HCT116 (cell line): ENCODE results near the gene DNAJC5G. TPM values are rescaled to one million over a fixed set of nuclear protein-coding genes. Genes with fewer than 3 reads are reported as not detected.

Experiments
- ATAC-seq: fragments of 200-7000 bp; cut with Tn5 transposase; 2 replicates; pipeline ENCODE4 v1.9.1; 2020; ENCODE audit warnings: mild to moderate bottlenecking, moderate library complexity
- BruUV-seq: library from RNA; stranded (reverse); fragments of 400-500 nt; replicated peaks from 2 replicates; lab custom pipeline; 2021; lab: Mats Ljungman, UMichigan
- CTCF ChIA-PET: fragments of 300-600 bp; sonication (Branson Sonifier 250); formaldehyde crosslinking; loops from one replicate; lab custom pipeline; 2021; ENCODE audit warnings: antibody characterized with exemption; lab: Charles Lee
- POLR2A ChIA-PET: fragments of 300-600, 350-600 bp; sonication (Branson Sonifier 250); formaldehyde crosslinking; loops from one replicate; lab custom pipeline; 2021; ENCODE audit warnings: antibody characterized with exemption; lab: Charles Lee
- RAD21 ChIA-PET, 2 experiments: fragments of 300-600 bp; sonication (Branson Sonifier 250); formaldehyde crosslinking; loops; one replicate each; lab custom pipeline; 2023; ENCODE audit warnings: low total read pairs in 2 of 2; ENCODE audit not compliant: uncharacterized antibody in 2 of 2, unreplicated experiment in 2 of 2, low non-redundant PET in 1 of 2; lab: Charles Lee
- DNase-seq: peaks from one replicate; pipeline ENCODE4 v3.0.0-alpha.2; 2010; ENCODE audit warnings: low read depth, low spot score
- H2AFZ ChIP-seq: fragments of 200-600 bp; shearing (Covaris generic), sonication (generic); 2 replicates; pipeline ENCODE4 v1.6.1; 2017; ENCODE audit warnings: low read depth, mixed run types, mixed read lengths, antibody characterized with exemption, low read length; ENCODE audit not compliant: poor library complexity, severe bottlenecking
- H3K27ac ChIP-seq: 2 replicates; pipeline ENCODE4 v1.5.1; 2012; ENCODE audit warnings: low read depth, low read length
- H3K27me3 ChIP-seq: fragments of 200-600 bp; sonication (generic); 2 replicates; pipeline ENCODE4 v1.6.1; 2016; ENCODE audit warnings: mixed run types, low read length, mixed read lengths; ENCODE audit not compliant: insufficient read depth
- H3K36me3 ChIP-seq, 2 experiments: fragments of 200-500 bp in 1 of 2; fragments of 200-600 bp in 1 of 2; sonication (Bioruptor generic) in 1 of 2; sonication (generic) in 1 of 2; 2 replicates each; pipeline versions ENCODE4 v1.5.1 to v1.6.1; 2014 to 2016; ENCODE audit warnings: low read length in 2 of 2, inconsistent platforms in 1 of 2, mixed read lengths in 1 of 2, mixed run types in 1 of 2; ENCODE audit not compliant: insufficient read depth in 2 of 2, control insufficient read depth in 1 of 2
- H3K4me1 ChIP-seq, 2 experiments: fragments of 200-600 bp in 1 of 2; sonication (generic) in 1 of 2; 2 replicates each; pipeline versions ENCODE4 v1.5.1 to v1.6.1; 2012 to 2017; ENCODE audit warnings: low read length in 2 of 2, inconsistent platforms in 1 of 2, mild to moderate bottlenecking in 1 of 2, mixed read lengths in 1 of 2, mixed run types in 1 of 2, moderate library complexity in 1 of 2; ENCODE audit not compliant: insufficient read depth in 2 of 2, control insufficient read depth in 1 of 2
- H3K4me2 ChIP-seq: fragments of 200-600 bp; sonication (generic); 2 replicates; pipeline ENCODE4 v1.6.1; 2017; ENCODE audit warnings: mixed run types, low read length, mixed read lengths
- H3K4me3 ChIP-seq, 2 experiments: fragments of 200-600 bp in 1 of 2; sonication (generic) in 1 of 2; replicated peaks in 1 of 2; 2 replicates each; pipeline ENCODE4 v1.5.1; 2011 to 2016; ENCODE audit warnings: low read length in 2 of 2, control low read depth in 1 of 2, low read depth in 1 of 2, mild to moderate bottlenecking in 1 of 2, mixed read lengths in 1 of 2, mixed run types in 1 of 2
- H3K79me2 ChIP-seq: fragments of 200-600 bp; sonication (generic); 2 replicates; pipeline ENCODE4 v1.6.1; 2017; ENCODE audit warnings: mild to moderate bottlenecking, mixed run types, low read length, moderate library complexity, mixed read lengths; ENCODE audit not compliant: insufficient read depth
- H3K9ac ChIP-seq: fragments of 200-600 bp; sonication (generic); 2 replicates; pipeline ENCODE4 v1.6.1; 2016; ENCODE audit warnings: low read length, mixed read lengths
- H3K9me2 ChIP-seq: fragments of 200-600 bp; sonication (generic), shearing (Covaris generic); 2 replicates; pipeline ENCODE4 v1.6.1; 2017; ENCODE audit warnings: mixed run types, mild to moderate bottlenecking, moderate library complexity; ENCODE audit not compliant: insufficient read depth
- H3K9me3 ChIP-seq, 2 experiments: fragments of 200-500 bp in 1 of 2; fragments of 200-600 bp in 1 of 2; sonication (Bioruptor generic) in 1 of 2; sonication (generic) in 1 of 2; 2 replicates each; pipeline ENCODE4 v1.6.1; 2014 to 2017; ENCODE audit warnings: low read length in 2 of 2, mixed read lengths in 2 of 2, inconsistent platforms in 1 of 2, low read depth in 1 of 2, mild to moderate bottlenecking in 1 of 2, mixed run types in 1 of 2, moderate library complexity in 1 of 2; ENCODE audit not compliant: control insufficient read depth in 1 of 2, insufficient read depth in 1 of 2
- H4K20me1 ChIP-seq: fragments of 200-600 bp; sonication (generic), shearing (Covaris generic); 2 replicates; pipeline ENCODE4 v1.6.1; 2017; ENCODE audit warnings: mixed run types, mild to moderate bottlenecking, moderate library complexity; ENCODE audit not compliant: insufficient read depth
- CBX3 ChIP-seq: IDR thresholded peaks from 2 replicates; pipeline ENCODE4 v1.6.1; 2012; ENCODE audit warnings: low read depth
- CEBPB ChIP-seq: IDR thresholded peaks from 2 replicates; pipeline ENCODE4 v1.6.1; 2012; ENCODE audit warnings: low read depth
- EGR1 ChIP-seq: IDR thresholded peaks from 2 replicates; pipeline ENCODE4 v1.6.1; 2012; ENCODE audit warnings: low read depth
- ELF1 ChIP-seq: IDR thresholded peaks from 2 replicates; pipeline ENCODE4 v1.6.1; 2012; ENCODE audit warnings: low read depth, borderline replicate concordance
- EZH2 ChIP-seq: fragments of 200-600 bp; sonication (generic); IDR thresholded peaks from 2 replicates; pipeline ENCODE4 v1.6.1; 2017; ENCODE audit warnings: antibody characterized with exemption, mixed run types
- EZH2phosphoT487 ChIP-seq: fragments of 200-600 bp; IDR thresholded peaks from 2 replicates; pipeline ENCODE4 v1.6.1; 2018; ENCODE audit warnings: antibody characterized with exemption, borderline replicate concordance
- FOSL1 ChIP-seq: IDR thresholded peaks from 2 replicates; pipeline ENCODE4 v1.6.1; 2012; ENCODE audit warnings: low read depth
- JUND ChIP-seq: IDR thresholded peaks from 2 replicates; pipeline ENCODE4 v1.6.1; 2012
- POLR2A ChIP-seq: IDR thresholded peaks from 2 replicates; pipeline ENCODE4 v1.7.0; 2011; ENCODE audit warnings: borderline replicate concordance; ENCODE audit not compliant: insufficient read depth, insufficient read length; ENCODE audit errors: extremely low read depth
- POLR2AphosphoS5 ChIP-seq: IDR thresholded peaks from 2 replicates; pipeline ENCODE4 v1.6.1; 2011; ENCODE audit warnings: mild to moderate bottlenecking, low read depth, low read length, moderate library complexity
- RAD21 ChIP-seq: IDR thresholded peaks from 2 replicates; pipeline ENCODE4 v1.6.1; 2012; ENCODE audit warnings: low read depth, mild to moderate bottlenecking
- SIN3A ChIP-seq: IDR thresholded peaks from 2 replicates; pipeline ENCODE4 v1.6.1; 2012; ENCODE audit warnings: low read depth
- SRF ChIP-seq: IDR thresholded peaks from 2 replicates; pipeline ENCODE4 v1.6.1; 2012; ENCODE audit warnings: low read depth
- TCF7L2 ChIP-seq: IDR thresholded peaks from 2 replicates; pipeline ENCODE4 v1.7.0; 2011; ENCODE audit warnings: borderline replicate concordance, inconsistent platforms; ENCODE audit not compliant: insufficient read depth, insufficient read length; ENCODE audit errors: extremely low read depth
- YY1 ChIP-seq: IDR thresholded peaks from 2 replicates; pipeline ENCODE4 v1.6.1; 2011; ENCODE audit warnings: low read length, low read depth, moderate library complexity, mild to moderate bottlenecking; ENCODE audit not compliant: insufficient replicate concordance; ENCODE audit errors: extremely low read depth
- ZFX ChIP-seq: fragments of 450-650 bp; IDR thresholded peaks from 2 replicates; pipeline ENCODE4 v1.6.1; 2017
- ZNF274 ChIP-seq: fragments of 200-500 bp; sonication (Bioruptor generic); IDR thresholded peaks from 2 replicates; pipeline ENCODE4 v1.6.1; 2014; ENCODE audit warnings: mild to moderate bottlenecking, low read depth, low read length, inconsistent platforms
- intact Hi-C: fragments of 100-400 bp; cut with micrococcal nuclease; formaldehyde crosslinking; loops from 2 replicates; pipeline ENCODE4 v1.10.0; 2022
- total RNA-seq: library from RNA; stranded (reverse); gene quantifications from one replicate; pipeline ENCODE4 v1.2.1, GENCODE V29; 2021; ENCODE audit not compliant: unreplicated experiment
- TF ChIP-seq, protein P1 (sequence below), 3 experiments: fragments of 200-600 bp in 1 of 3; sonication (generic) in 1 of 3; IDR thresholded peaks in 2 of 3; conservative IDR thresholded peaks in 1 of 3; 2 replicates each; pipeline ENCODE4 v1.5.1; 2012 to 2017; ENCODE audit warnings: low read depth in 2 of 3, low read length in 2 of 3, antibody characterized with exemption in 1 of 3, borderline replicate concordance in 1 of 3, control low read depth in 1 of 3, mild to moderate bottlenecking in 1 of 3, mixed read lengths in 1 of 3, mixed run types in 1 of 3, moderate library complexity in 1 of 3; ENCODE audit not compliant: insufficient read depth in 1 of 3
- TF ChIP-seq, protein P2 (sequence below): IDR thresholded peaks from 2 replicates; pipeline ENCODE4 v1.6.1; 2011; ENCODE audit warnings: mild to moderate bottlenecking, low read length, moderate library complexity; ENCODE audit not compliant: insufficient replicate concordance; ENCODE audit errors: extremely low read depth
- TF ChIP-seq, protein P3 (sequence below): IDR thresholded peaks from 2 replicates; pipeline ENCODE4 v1.6.1; 2012

The DNAJC5G gene
- total RNA-seq, 1 experiment from 2014 or later: 2.5 TPM

DNA sequence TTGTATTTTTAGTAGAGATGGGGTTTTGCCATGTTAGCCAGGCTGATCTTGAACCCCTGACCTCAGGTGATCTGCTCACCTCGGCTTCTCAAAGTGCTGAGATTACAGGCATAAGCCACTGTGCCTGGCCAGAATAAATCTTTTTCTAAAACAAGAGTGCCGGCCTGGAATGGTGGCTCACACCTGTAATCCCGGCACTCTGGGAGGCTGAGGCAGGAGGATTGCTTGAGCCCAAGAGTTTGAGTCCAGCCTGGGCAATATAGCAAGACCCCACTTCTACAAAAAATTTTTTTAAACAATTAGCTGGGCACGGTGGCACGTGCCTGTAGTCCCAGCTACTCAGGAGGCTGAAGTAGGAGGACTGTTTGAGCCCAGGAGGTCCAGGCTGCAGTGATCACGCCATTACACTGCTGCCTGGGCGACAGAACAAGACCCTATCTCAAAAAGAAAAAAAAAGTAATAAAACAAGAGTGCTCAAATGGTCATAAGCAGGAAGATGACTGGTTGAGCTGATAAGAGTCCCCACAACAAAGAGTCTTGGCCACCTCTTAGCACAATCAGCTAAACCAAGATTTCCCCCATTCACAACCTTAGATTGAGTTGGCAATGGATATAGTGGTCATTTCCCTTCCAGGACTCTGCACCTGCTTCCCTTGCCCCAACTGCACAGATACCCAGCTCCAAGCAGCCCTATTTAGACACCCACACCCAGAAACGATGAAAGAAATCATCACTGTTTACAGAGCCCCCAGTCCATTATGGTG, 38.8 kb downstream of the DNAJC5G start:
- H3K4me3 ChIP-seq: no peak overlapping the region
- POLR2A ChIA-PET: no interaction called here
- RAD21 ChIA-PET: no interaction called here
- H3K9me2 ChIP-seq: no peaks in the 10 kb centered on the region
- no peaks in the 10 kb centered on the region for H3K9me3 ChIP-seq
- H3K27me3 ChIP-seq: no peaks in the 10 kb centered on the region
- ATAC-seq: no peak
- H4K20me1 ChIP-seq: no peaks in the 10 kb centered on the region
- DNase-seq: no peak
- H3K36me3 ChIP-seq: peaks cover 0 to 5% of the 10 kb centered on the region in 2 experiments; a peak in 1 of 4 replicates
- H3K27ac ChIP-seq: no peak overlapping the region
- intact Hi-C loops: no loop called here
- no peak overlapping the region for H2AFZ ChIP-seq
- no peak overlapping the region for H3K9ac ChIP-seq
- no peaks in the 10 kb centered on the region for H3K4me1 ChIP-seq
- no peak overlapping the region for H3K4me2 ChIP-seq
- no peak for TF ChIP-seq POLR2AphosphoS5
- no peak for TF ChIP-seq ZNF274
- TF ChIP-seq JUND: no peak
- TF ChIP-seq TCF7L2: no peak
- TF ChIP-seq, protein P1, sequence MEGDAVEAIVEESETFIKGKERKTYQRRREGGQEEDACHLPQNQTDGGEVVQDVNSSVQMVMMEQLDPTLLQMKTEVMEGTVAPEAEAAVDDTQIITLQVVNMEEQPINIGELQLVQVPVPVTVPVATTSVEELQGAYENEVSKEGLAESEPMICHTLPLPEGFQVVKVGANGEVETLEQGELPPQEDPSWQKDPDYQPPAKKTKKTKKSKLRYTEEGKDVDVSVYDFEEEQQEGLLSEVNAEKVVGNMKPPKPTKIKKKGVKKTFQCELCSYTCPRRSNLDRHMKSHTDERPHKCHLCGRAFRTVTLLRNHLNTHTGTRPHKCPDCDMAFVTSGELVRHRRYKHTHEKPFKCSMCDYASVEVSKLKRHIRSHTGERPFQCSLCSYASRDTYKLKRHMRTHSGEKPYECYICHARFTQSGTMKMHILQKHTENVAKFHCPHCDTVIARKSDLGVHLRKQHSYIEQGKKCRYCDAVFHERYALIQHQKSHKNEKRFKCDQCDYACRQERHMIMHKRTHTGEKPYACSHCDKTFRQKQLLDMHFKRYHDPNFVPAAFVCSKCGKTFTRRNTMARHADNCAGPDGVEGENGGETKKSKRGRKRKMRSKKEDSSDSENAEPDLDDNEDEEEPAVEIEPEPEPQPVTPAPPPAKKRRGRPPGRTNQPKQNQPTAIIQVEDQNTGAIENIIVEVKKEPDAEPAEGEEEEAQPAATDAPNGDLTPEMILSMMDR (IDR thresholded peaks at IDR 0.05 in 2 of 3, conservative IDR thresholded peaks at IDR 0.05 in 1 of 3; ENCODE audit: borderline replicate concordance in 1 of 3, insufficient read depth in 1 of 3, low read depth in 2 of 3, low read length in 2 of 3): no peak
- TF ChIP-seq CEBPB: no peak
- TF ChIP-seq YY1: no peak
- TF ChIP-seq ZFX: no peak
- no peak for TF ChIP-seq SRF
- TF ChIP-seq FOSL1: no peak
- TF ChIP-seq ELF1: no peak
- TF ChIP-seq EGR1: no peak
- TF ChIP-seq, protein P2, sequence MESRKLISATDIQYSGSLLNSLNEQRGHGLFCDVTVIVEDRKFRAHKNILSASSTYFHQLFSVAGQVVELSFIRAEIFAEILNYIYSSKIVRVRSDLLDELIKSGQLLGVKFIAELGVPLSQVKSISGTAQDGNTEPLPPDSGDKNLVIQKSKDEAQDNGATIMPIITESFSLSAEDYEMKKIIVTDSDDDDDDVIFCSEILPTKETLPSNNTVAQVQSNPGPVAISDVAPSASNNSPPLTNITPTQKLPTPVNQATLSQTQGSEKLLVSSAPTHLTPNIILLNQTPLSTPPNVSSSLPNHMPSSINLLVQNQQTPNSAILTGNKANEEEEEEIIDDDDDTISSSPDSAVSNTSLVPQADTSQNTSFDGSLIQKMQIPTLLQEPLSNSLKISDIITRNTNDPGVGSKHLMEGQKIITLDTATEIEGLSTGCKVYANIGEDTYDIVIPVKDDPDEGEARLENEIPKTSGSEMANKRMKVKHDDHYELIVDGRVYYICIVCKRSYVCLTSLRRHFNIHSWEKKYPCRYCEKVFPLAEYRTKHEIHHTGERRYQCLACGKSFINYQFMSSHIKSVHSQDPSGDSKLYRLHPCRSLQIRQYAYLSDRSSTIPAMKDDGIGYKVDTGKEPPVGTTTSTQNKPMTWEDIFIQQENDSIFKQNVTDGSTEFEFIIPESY: no peak
- TF ChIP-seq, protein P3, sequence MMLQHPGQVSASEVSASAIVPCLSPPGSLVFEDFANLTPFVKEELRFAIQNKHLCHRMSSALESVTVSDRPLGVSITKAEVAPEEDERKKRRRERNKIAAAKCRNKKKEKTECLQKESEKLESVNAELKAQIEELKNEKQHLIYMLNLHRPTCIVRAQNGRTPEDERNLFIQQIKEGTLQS: no peak
- no peak for TF ChIP-seq EZH2
- no peak for TF ChIP-seq EZH2phosphoT487
- TF ChIP-seq RAD21: no peak
- no peak for TF ChIP-seq POLR2A
- TF ChIP-seq CBX3: no peak
- TF ChIP-seq SIN3A: no peak
- CTCF ChIA-PET: interaction anchor here (2.0 kb wide), 1 partner anchor 11 kb away, joined by 6 read pairs; no protein-coding TSS in a partner anchor
- BruUV-seq: no TSS peak
- no peaks in the 10 kb centered on the region for H3K79me2 ChIP-seq
